ENCODE results near the gene HIVEP3.
A peak's percentile ranks its signal among the peaks of the same experiment; 100 is the strongest.

The HIVEP3 gene

DNA sequence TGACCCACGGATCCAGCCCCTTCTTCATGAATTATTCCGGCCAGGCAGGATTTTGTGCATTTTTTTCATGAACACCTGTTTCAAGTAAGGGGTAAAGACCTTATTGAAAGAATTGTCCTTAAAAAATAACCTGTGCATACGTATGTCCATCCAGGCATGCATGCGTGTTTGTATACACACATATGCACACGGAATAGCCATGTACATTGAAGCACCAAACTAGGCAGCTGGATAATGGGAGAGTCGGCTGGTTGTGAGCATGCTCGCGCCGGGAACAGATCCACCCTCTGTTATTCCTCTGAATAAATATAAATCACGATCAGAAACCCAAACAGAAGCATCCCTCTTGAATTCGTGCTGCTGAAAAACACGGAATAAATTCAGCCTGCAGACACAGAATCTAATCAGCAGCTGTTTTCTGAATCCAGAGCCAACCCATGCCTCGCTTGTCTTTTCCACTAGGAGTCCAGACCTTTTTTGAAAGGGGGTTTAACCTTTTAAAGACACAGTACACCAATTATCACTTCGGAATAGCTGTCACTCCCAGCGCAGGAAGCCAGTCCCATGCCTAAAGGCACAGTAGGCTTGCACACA lies at the start of gene HIVEP3:
HIVEP3 (minus strand) TSS at position 473 of the 594 bp plus-strand sequence.
- no peak for TF ChIP-seq CTCF (IDR thresholded peaks at IDR 0.05; ENCODE audit: insufficient read depth, low read depth, low read length, missing control alignments)
- no peak for DNase-seq (ENCODE audit: low read depth)
- peak within 1 kb of the TSS; percentile 41 for H3K4me3 ChIP-seq (ENCODE audit: low read length)

DNA sequence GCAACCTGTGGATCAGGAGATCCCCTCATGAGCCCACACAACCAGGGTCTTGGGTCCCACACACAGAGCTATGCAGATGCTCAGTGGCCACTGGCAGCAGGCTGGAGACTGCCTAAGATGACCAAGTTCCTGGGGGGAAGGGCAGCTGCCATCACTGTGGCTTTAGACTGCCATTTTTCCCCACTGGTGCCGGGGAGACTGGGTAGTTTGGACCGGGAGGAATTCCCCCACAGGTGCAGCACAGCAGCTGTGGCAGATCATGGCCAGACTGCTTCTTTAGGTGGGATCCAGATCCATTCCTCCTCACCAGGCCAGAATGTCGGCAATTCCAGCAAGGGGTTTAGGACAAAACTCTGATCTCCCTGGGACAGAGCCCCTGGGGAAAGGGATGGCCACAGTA lies 45.7 kb upstream of the HIVEP3 start:
- no peak for TF ChIP-seq CTCF (IDR thresholded peaks at IDR 0.05; ENCODE audit: insufficient read depth, low read depth, low read length, missing control alignments)
- no peak for DNase-seq (ENCODE audit: low read depth)
- H3K4me3 ChIP-seq (ENCODE audit: low read length) = no peak overlapping the region

GRCh38 chr1:41963636-41964035 lies 44.9 kb upstream of the HIVEP3 start:
- DNase-seq (ENCODE audit: low read depth) = no peak

GRCh38 chr1:41958015-41958673 lies 39.4 kb upstream of the HIVEP3 start:
- TF ChIP-seq CTCF (IDR thresholded peaks at IDR 0.05; ENCODE audit: insufficient read depth, low read depth, low read length, missing control alignments) = no peak
- DNase-seq (ENCODE audit: low read depth) = no peak
- no peak overlapping the region for H3K4me3 ChIP-seq (ENCODE audit: low read length)

More at GRCh38 chr1:41963636-41964035, 44.9 kb upstream of the HIVEP3 start:
- H3K4me3 ChIP-seq (ENCODE audit: low read length) = no peak overlapping the region
- no peak for TF ChIP-seq CTCF (IDR thresholded peaks at IDR 0.05; ENCODE audit: insufficient read depth, low read depth, low read length, missing control alignments)

GRCh38 chr1:41957568-41957967 lies 38.8 kb upstream of the HIVEP3 start:
- DNase-seq (ENCODE audit: low read depth) = peak; percentile 94
- no peak for TF ChIP-seq CTCF (IDR thresholded peaks at IDR 0.05; ENCODE audit: insufficient read depth, low read depth, low read length, missing control alignments)
- H3K4me3 ChIP-seq (ENCODE audit: low read length) = no peak overlapping the region

GRCh38 chr1:41955461-41956159 lies 36.9 kb upstream of the HIVEP3 start:
- peak; percentile 78 for DNase-seq (ENCODE audit: low read depth)
- no peak for TF ChIP-seq CTCF (IDR thresholded peaks at IDR 0.05; ENCODE audit: insufficient read depth, low read depth, low read length, missing control alignments)

More at GRCh38 chr1:41955461-41956159, 36.9 kb upstream of the HIVEP3 start:
- H3K4me3 ChIP-seq (ENCODE audit: low read length) = no peak overlapping the region

Measured in epithelial cell of esophagus (primary cell).